BE2C (cell line): ENCODE measurements around the gene FAT3.
A peak's percentile ranks its signal among the peaks of the same experiment; 100 is the strongest.

Source experiments
- DNase-seq: peaks from one replicate; pipeline ENCODE4 v3.0.0-alpha.2; 2020
- H3K27me3 ChIP-seq: fragments of 250-450 bp; sonication (Bioruptor Pico); 2 replicates; pipeline ENCODE4 v1.5.1; 2020; ENCODE audit warnings: mild to moderate bottlenecking
- H3K36me3 ChIP-seq: fragments of 250-450 bp; sonication (Bioruptor Pico); 2 replicates; pipeline ENCODE4 v1.5.1; 2020; ENCODE audit warnings: mild to moderate bottlenecking
- H3K4me1 ChIP-seq: fragments of 250-450 bp; sonication (Bioruptor Pico); 2 replicates; pipeline ENCODE4 v1.5.1; 2020
- H3K4me3 ChIP-seq: 2 replicates; pipeline ENCODE4 v1.5.1; 2011; ENCODE audit warnings: low read depth, low read length
- H3K9me3 ChIP-seq: fragments of 250-450 bp; sonication (Bioruptor Pico); 2 replicates; pipeline ENCODE4 v1.5.1; 2020
- TF ChIP-seq, protein P1 (sequence below): IDR thresholded peaks from 2 replicates; pipeline ENCODE4 v1.5.1; 2012; ENCODE audit warnings: mild to moderate bottlenecking, low read depth, low read length

The FAT3 gene

DNA sequence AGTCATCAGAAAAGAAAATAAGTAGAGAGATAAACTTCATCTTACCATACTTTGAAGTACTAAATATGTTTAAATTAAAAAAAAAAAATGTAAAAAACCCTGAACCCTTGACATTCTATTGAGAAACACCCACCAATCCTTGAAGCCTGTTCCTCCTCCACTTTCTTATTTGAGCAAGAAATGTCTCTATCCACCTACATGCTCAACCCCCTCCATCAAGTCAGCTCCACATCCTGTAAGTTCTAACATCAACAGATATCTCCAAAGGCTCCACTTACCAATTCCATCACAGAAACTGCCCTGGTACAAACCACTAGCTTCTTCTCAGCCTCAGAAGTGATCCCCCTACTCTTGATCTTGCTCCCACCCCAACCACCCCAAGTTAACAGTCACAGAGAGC, 32.5 kb upstream of the FAT3 start:
- Histone ChIP-seq H3K36me3 (no peaks in the 10 kb centered on the region), H3K27me3 (no peaks in the 10 kb centered on the region), H3K4me1 (no peaks in the 10 kb centered on the region), H3K9me3 (no peaks in the 10 kb centered on the region), H3K4me3 (no peak overlapping the region)
- TF ChIP-seq, protein P1, sequence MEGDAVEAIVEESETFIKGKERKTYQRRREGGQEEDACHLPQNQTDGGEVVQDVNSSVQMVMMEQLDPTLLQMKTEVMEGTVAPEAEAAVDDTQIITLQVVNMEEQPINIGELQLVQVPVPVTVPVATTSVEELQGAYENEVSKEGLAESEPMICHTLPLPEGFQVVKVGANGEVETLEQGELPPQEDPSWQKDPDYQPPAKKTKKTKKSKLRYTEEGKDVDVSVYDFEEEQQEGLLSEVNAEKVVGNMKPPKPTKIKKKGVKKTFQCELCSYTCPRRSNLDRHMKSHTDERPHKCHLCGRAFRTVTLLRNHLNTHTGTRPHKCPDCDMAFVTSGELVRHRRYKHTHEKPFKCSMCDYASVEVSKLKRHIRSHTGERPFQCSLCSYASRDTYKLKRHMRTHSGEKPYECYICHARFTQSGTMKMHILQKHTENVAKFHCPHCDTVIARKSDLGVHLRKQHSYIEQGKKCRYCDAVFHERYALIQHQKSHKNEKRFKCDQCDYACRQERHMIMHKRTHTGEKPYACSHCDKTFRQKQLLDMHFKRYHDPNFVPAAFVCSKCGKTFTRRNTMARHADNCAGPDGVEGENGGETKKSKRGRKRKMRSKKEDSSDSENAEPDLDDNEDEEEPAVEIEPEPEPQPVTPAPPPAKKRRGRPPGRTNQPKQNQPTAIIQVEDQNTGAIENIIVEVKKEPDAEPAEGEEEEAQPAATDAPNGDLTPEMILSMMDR, result no peak
- no peak for DNase-seq

DNA sequence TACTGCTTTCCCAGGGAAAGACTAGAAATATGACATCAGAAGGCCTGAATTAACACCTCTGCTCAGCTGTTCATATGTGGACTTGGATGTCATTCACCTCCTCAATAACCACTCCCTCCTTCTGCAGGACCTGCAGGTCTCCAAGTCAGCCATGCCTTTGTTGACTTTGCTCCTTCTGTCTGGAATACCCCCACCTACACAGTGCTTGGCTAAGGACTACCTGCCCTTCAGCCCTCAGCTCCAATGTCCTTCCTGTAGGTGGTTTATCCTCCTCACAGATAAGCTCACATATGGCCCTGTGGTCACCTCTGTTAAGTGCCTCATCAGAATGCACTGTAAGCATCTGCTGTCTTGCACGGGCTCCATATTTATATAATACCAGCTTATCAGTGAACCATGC, 26.4 kb upstream of the FAT3 start:
- Histone ChIP-seq H3K27me3 (no peaks in the 10 kb centered on the region), H3K36me3 (no peaks in the 10 kb centered on the region), H3K4me1 (no peaks in the 10 kb centered on the region), H3K4me3 (no peak overlapping the region), H3K9me3 (no peaks in the 10 kb centered on the region)
- no peak for DNase-seq
- TF ChIP-seq, protein P1, result no peak

DNA sequence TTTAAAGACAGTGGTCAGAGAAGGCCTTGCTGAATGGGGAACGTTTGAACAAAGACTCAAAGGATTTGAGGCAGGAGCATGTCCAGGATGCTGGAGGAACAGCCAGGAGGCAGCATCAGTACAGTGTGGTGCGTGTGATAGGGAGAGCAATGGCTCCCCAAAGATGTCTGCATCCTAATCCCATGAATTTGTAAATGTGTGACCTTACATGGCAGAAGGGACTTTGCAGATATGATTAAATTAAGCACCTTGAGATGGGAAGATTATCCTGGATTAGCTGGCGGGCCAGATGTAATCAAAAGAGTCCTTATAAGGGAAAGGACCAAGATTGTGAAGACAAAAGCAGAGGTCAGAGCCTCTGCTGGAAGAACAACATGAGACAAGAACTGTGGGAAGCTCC, 24.6 kb upstream of the FAT3 start:
- Histone ChIP-seq H3K27me3 (no peaks in the 10 kb centered on the region), H3K4me1 (no peaks in the 10 kb centered on the region), H3K36me3 (no peaks in the 10 kb centered on the region), H3K4me3 (no peak overlapping the region), H3K9me3 (no peaks in the 10 kb centered on the region)
- no peak for DNase-seq
- TF ChIP-seq, protein P1, result no peak

DNA sequence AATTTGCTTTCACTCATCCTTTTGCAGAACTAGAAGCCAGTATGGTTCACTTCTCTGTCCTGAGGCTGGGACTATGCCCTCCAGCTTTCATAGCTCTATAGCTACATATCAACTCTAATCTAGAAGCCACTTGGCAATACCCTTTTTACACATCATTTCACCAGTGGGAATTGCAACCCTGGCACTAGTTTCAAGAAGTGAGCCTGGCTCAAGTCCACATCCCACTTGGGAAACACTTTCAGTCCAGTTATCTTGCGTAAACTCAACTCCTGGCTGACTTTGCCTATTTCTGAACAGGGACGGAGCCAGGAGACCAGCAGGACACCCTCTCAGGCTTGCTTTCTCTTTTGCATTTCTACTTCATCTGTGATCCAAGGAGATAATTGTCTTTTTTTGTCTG, 19.9 kb upstream of the FAT3 start:
- H3K9me3 ChIP-seq, result no peaks in the 10 kb centered on the region
- H3K27me3 ChIP-seq, result no peaks in the 10 kb centered on the region
- DNase-seq, result no peak
- no peak overlapping the region for H3K4me3 ChIP-seq
- H3K36me3 ChIP-seq, result no peaks in the 10 kb centered on the region
- TF ChIP-seq, protein P1, result no peak
- no peaks in the 10 kb centered on the region for H3K4me1 ChIP-seq

DNA sequence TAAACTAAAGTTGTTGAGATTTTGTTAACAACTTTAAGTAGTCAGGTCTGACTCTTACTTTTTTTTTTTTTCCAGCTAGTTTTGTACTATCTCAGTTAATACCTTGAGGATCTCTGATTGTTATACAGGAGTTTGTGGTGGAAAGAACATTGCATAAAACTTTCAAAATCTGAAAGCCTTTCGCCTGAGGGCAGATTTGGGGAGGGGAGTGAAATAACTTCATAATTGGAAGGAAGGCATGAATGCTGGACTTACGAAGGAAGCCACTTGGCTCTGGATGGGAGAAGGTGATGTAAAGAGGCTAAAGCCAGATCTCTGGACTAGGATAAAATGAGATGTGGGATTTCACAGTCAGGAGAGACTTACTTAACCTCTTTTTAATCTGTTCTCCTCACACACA, 18.2 kb upstream of the FAT3 start:
- no peak for DNase-seq

DNA sequence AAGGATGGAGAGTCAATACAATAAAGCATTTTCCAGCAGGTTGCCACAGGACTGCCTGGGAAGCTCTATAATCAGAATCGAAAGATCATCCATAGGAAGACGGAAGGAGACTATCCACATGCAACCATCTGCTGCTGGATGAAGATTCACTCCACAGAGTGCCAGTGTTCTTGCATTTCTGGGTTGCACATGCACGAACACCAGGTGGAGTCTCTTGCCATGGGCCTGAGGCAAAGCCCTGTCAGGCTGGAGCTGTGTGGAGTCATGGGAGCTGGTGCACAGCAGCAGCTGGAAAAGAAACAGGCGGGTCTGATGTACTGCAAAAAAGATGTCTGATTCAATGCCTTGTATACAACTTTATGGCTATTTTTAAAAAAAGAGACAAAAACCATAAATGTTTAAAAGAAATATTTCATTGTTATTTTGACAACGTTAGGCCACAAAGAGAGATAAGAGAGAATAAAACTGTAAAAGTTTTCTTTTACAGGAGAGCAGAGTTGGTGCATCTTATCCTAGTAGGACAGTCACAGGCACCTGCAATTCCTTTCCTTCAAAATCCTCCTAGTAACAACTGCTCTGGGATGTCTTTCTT, 12.9 kb upstream of the FAT3 start:
- TF ChIP-seq, protein P1, result peak; percentile 73
- Histone ChIP-seq H3K4me3 (no peak overlapping the region), H3K36me3 (no peaks in the 10 kb centered on the region), H3K9me3 (no peaks in the 10 kb centered on the region), H3K4me1 (peaks cover 3% of the 10 kb centered on the region; the same call in 1 of the 2 replicates), H3K27me3 (no peaks in the 10 kb centered on the region)
- DNase-seq, result peak; percentile 73

More for the DNA sequence above, 18.2 kb upstream of the FAT3 start:
- no peaks in the 10 kb centered on the region for H3K36me3 ChIP-seq
- no peaks in the 10 kb centered on the region for H3K9me3 ChIP-seq
- no peak overlapping the region for H3K4me3 ChIP-seq
- TF ChIP-seq, protein P1, result no peak
- H3K27me3 ChIP-seq, result no peaks in the 10 kb centered on the region
- H3K4me1 ChIP-seq, result peaks cover 3% of the 10 kb centered on the region; the same call in 1 of the 2 replicates
